ENCODE data around the gene COL12A1.

DNA sequence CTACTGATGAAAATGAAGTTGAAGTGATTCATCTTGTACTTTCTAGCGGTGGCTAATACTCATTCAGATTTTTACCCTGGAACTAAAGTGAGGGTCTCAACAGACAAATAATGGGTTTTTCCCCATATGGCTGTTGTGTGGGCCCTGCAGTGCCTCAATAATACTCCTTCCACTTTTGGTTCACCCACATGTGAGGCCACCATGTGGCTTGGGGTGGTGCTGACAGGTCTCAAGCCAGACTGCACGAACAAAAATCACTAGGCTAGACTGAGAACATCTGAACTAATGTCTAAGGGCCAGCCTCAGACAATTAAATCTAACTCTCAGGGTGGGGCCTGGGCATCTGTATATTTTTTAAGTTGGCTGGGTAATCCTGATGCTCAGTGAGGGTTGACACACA, 7.9 kb upstream of the COL12A1 start:
- TF ChIP-seq, protein P1, sequence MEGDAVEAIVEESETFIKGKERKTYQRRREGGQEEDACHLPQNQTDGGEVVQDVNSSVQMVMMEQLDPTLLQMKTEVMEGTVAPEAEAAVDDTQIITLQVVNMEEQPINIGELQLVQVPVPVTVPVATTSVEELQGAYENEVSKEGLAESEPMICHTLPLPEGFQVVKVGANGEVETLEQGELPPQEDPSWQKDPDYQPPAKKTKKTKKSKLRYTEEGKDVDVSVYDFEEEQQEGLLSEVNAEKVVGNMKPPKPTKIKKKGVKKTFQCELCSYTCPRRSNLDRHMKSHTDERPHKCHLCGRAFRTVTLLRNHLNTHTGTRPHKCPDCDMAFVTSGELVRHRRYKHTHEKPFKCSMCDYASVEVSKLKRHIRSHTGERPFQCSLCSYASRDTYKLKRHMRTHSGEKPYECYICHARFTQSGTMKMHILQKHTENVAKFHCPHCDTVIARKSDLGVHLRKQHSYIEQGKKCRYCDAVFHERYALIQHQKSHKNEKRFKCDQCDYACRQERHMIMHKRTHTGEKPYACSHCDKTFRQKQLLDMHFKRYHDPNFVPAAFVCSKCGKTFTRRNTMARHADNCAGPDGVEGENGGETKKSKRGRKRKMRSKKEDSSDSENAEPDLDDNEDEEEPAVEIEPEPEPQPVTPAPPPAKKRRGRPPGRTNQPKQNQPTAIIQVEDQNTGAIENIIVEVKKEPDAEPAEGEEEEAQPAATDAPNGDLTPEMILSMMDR (conservative IDR thresholded peaks at IDR 0.05; ENCODE audit: low read length) = 0 out of 2 replicates have a peak, but pooled peaks have one; percentile 28
- TF ChIP-seq EZH2phosphoT487 (IDR thresholded peaks at IDR 0.05; ENCODE audit: borderline replicate concordance, low read depth, low read length) = no peak
